ACC112 (cell line): ENCODE data around the gene MLPH.
"Not testable (repeated sequence)": the region's sequence is repeated elsewhere in the genome, so short reads cannot be mapped to it uniquely, and the experiment has no call there.

Experiments
- H2AFZ ChIP-seq: fragments of 200-600 bp; sonication (generic); one replicate; pipeline ENCODE4 v1.6.0; 2017; ENCODE audit warnings: antibody characterized with exemption, low read length; ENCODE audit not compliant: unreplicated experiment
- H3K27ac ChIP-seq: fragments of 200-600 bp; sonication (generic); 2 replicates; pipeline ENCODE4 v1.5.1; 2014; ENCODE audit warnings: low read depth, mild to moderate bottlenecking, antibody characterized with exemption, low read length, moderate library complexity
- H3K27me3 ChIP-seq: fragments of 200-600 bp; sonication (generic); 2 replicates; pipeline ENCODE4 v1.6.1; 2014; ENCODE audit warnings: mild to moderate bottlenecking, antibody characterized with exemption, low read length, moderate library complexity, mixed read lengths; ENCODE audit not compliant: insufficient read depth
- H3K36me3 ChIP-seq: fragments of 200-600 bp; sonication (generic); 2 replicates; pipeline ENCODE4 v1.6.1; 2016; ENCODE audit warnings: mild to moderate bottlenecking, antibody characterized with exemption, low read length, moderate library complexity, mixed read lengths; ENCODE audit not compliant: insufficient read depth
- H3K4me1 ChIP-seq: fragments of 200-600 bp; sonication (generic); one replicate; pipeline ENCODE4 v1.6.1; 2016; ENCODE audit warnings: low read length, mixed read lengths; ENCODE audit not compliant: insufficient read depth, unreplicated experiment, control insufficient read depth
- H3K4me3 ChIP-seq: fragments of 200-600 bp; sonication (generic); 2 replicates; pipeline ENCODE4 v1.5.1; 2014; ENCODE audit warnings: mild to moderate bottlenecking, low read depth, low read length
- H3K79me2 ChIP-seq: fragments of 200-600 bp; sonication (generic); one replicate; pipeline ENCODE4 v1.6.0; 2016; ENCODE audit warnings: low read length; ENCODE audit not compliant: control insufficient read depth, unreplicated experiment, insufficient read depth

The MLPH gene

GRCh38 chr2:237585590-237586221 lies 98.7 kb downstream of the MLPH start:
- Histone ChIP-seq H3K4me1 (peaks cover 7% of the 10 kb centered on the region), H3K4me3 (no peak overlapping the region), H2AFZ (no peak overlapping the region), H3K79me2 (no peaks in the 10 kb centered on the region), H3K27me3 (no peaks in the 10 kb centered on the region; the same call in 1 of the 2 replicates), H3K27ac (no peak overlapping the region), H3K36me3 (no peaks in the 10 kb centered on the region)

GRCh38 chr2:237588044-237588696 lies 101.1 kb downstream of the MLPH start:
- H3K27ac ChIP-seq: no peak overlapping the region
- H3K27me3 ChIP-seq: no peaks in the 10 kb centered on the region; the same call in 1 of the 2 replicates
- no peak overlapping the region for H2AFZ ChIP-seq
- H3K4me3 ChIP-seq: no peak overlapping the region
- peaks cover 10% of the 10 kb centered on the region for H3K4me1 ChIP-seq
- no peaks in the 10 kb centered on the region for H3K36me3 ChIP-seq
- no peaks in the 10 kb centered on the region for H3K79me2 ChIP-seq

- Histone ChIP-seq H3K79me2 (no peaks in the 10 kb centered on the region), H2AFZ (no peak within 1 kb of the TSS), H3K36me3 (no peaks in the 10 kb centered on the region), H3K27ac (no peak within 1 kb of the TSS), H3K4me1 (peaks cover 10% of the 10 kb centered on the region), H3K4me3 (no peak within 1 kb of the TSS), H3K27me3 (no peaks in the 10 kb centered on the region; the same call in 1 of the 2 replicates)
These were observed 103.5 kb downstream of the MLPH start, which contains the start of gene RAB17 for GRCh38 chr2:237590272-237591140. Gene RAB17, minus strand, starts transcription at chr2:237590734. Its CDS starts 4,580 bp downstream, at chr2:237586154.

GRCh38 chr2:237591141-237591881 lies 104.3 kb downstream of the MLPH start:
- H3K4me3 ChIP-seq: no peak overlapping the region
- H3K27me3 ChIP-seq: no peaks in the 10 kb centered on the region; the same call in 1 of the 2 replicates
- H3K27ac ChIP-seq: no peak overlapping the region
- no peaks in the 10 kb centered on the region for H3K36me3 ChIP-seq
- H3K79me2 ChIP-seq: no peaks in the 10 kb centered on the region
- H2AFZ ChIP-seq: no peak overlapping the region
- peaks cover 10% of the 10 kb centered on the region for H3K4me1 ChIP-seq

GRCh38 chr2:237592425-237592980 lies 105.5 kb downstream of the MLPH start:
- no peak overlapping the region for H3K4me3 ChIP-seq
- H3K4me1 ChIP-seq: peaks cover 10% of the 10 kb centered on the region
- H3K79me2 ChIP-seq: no peaks in the 10 kb centered on the region
- no peak overlapping the region for H3K27ac ChIP-seq
- no peaks in the 10 kb centered on the region for H3K27me3 ChIP-seq
- no peak overlapping the region for H2AFZ ChIP-seq
- no peaks in the 10 kb centered on the region for H3K36me3 ChIP-seq

GRCh38 chr2:237593036-237593435 lies 106.0 kb downstream of the MLPH start:
- Histone ChIP-seq H3K36me3 (no peaks in the 10 kb centered on the region), H3K79me2 (no peaks in the 10 kb centered on the region), H3K27me3 (no peaks in the 10 kb centered on the region), H3K4me1 (peaks cover 10% of the 10 kb centered on the region), H3K27ac (no peak overlapping the region), H2AFZ (no peak overlapping the region), H3K4me3 (no peak overlapping the region)

GRCh38 chr2:237593596-237594320 lies 106.7 kb downstream of the MLPH start:
- Histone ChIP-seq H3K27ac (no peak overlapping the region), H3K27me3 (no peaks in the 10 kb centered on the region), H3K4me3 (no peak overlapping the region), H2AFZ (no peak overlapping the region), H3K4me1 (peaks cover 10% of the 10 kb centered on the region), H3K79me2 (no peaks in the 10 kb centered on the region), H3K36me3 (no peaks in the 10 kb centered on the region)

GRCh38 chr2:237594514-237594871 lies 107.4 kb downstream of the MLPH start:
- Histone ChIP-seq H3K4me1 (peaks cover 10% of the 10 kb centered on the region), H3K36me3 (no peaks in the 10 kb centered on the region), H3K27ac (no peak overlapping the region), H3K4me3 (no peak overlapping the region), H3K79me2 (no peaks in the 10 kb centered on the region), H3K27me3 (no peaks in the 10 kb centered on the region), H2AFZ (no peak overlapping the region)

- H3K4me3 ChIP-seq, H3K27me3 ChIP-seq, H3K79me2 ChIP-seq, H2AFZ ChIP-seq, H3K36me3 ChIP-seq, H3K27ac ChIP-seq: not testable (repeated sequence)
- peaks cover 12% of the 10 kb centered on the region for H3K4me1 ChIP-seq
These were observed 108.9 kb downstream of the MLPH start for GRCh38 chr2:237595829-237596519.
